ENCODE results near the gene E2F6.

The E2F6 gene

GRCh38 chr2:11492244-11492643 lies 26.3 kb upstream of the E2F6 start:
- FAIRE-seq: no peak

GRCh38 chr2:11491348-11491933 lies 25.5 kb upstream of the E2F6 start:
- no peak for FAIRE-seq

GRCh38 chr2:11490194-11490593 lies 24.2 kb upstream of the E2F6 start:
- FAIRE-seq: no peak

- no peak for FAIRE-seq
These were observed 22.8 kb upstream of the E2F6 start for GRCh38 chr2:11488809-11489208.

GRCh38 chr2:11483806-11484617 lies 18.1 kb upstream of the E2F6 start:
- no peak for FAIRE-seq

GRCh38 chr2:11482473-11483035 lies 16.6 kb upstream of the E2F6 start:
- no peak for FAIRE-seq

- FAIRE-seq: no peak
These were observed 16.0 kb upstream of the E2F6 start for GRCh38 chr2:11481789-11482472.

GRCh38 chr2:11481426-11481788 lies 15.4 kb upstream of the E2F6 start:
- FAIRE-seq: no peak

- FAIRE-seq: no peak
These were observed 14.9 kb upstream of the E2F6 start for GRCh38 chr2:11480859-11481258.

- no peak for FAIRE-seq
These were observed 14.4 kb upstream of the E2F6 start for GRCh38 chr2:11480406-11480805.

- no peak for FAIRE-seq
These were observed 13.1 kb upstream of the E2F6 start for GRCh38 chr2:11478899-11479605.

GRCh38 chr2:11477994-11478393 lies 12.0 kb upstream of the E2F6 start:
- FAIRE-seq: no peak

- FAIRE-seq: no peak
These were observed 7.9 kb upstream of the E2F6 start for GRCh38 chr2:11473659-11474433.

GRCh38 chr2:11467749-11468148 lies 1.8 kb upstream of the E2F6 start:
- FAIRE-seq: no peak

GRCh38 chr2:11467129-11467649 lies 1.2 kb upstream of the E2F6 start:
- no peak for FAIRE-seq

- FAIRE-seq: no peak
These were observed 557 bp upstream of the E2F6 start for GRCh38 chr2:11466307-11467128.

- FAIRE-seq: no peak
These were observed 864 bp downstream of the E2F6 start for GRCh38 chr2:11465110-11465484.

- FAIRE-seq: no peak
These were observed 6.1 kb downstream of the E2F6 start for GRCh38 chr2:11459816-11460215.

GRCh38 chr2:11458753-11459152 lies 7.2 kb downstream of the E2F6 start:
- no peak for FAIRE-seq

GRCh38 chr2:11457935-11458334 lies 8.0 kb downstream of the E2F6 start:
- FAIRE-seq: no peak

GRCh38 chr2:11456251-11456650 lies 9.7 kb downstream of the E2F6 start:
- no peak for FAIRE-seq

All from colon (tissue), 2 donors.